Measurements from ENCODE around the gene COL24A1.

Gene COL24A1

GRCh38 chr1:85707990-85708828 lies 448.4 kb downstream of the COL24A1 start, which contains the start of gene ZNHIT6:
ZNHIT6 (minus strand) TSS chr1:85708433; CDS start chr1:85708284, 149 bp downstream.
- peak; percentile 77 for DNase-seq (ENCODE audit: low spot score)
- peak; percentile 3 for TF ChIP-seq CTCF (IDR thresholded peaks at IDR 0.05; ENCODE audit: extremely low read depth, insufficient read depth, missing control alignments)
- in situ Hi-C loops (cut with MboI; ENCODE audit: low pct_unique_long_range_greater_than_20kb, low sequenced_read_pairs, unreplicated experiment): no loop called here

- TF ChIP-seq CTCF (IDR thresholded peaks at IDR 0.05; ENCODE audit: extremely low read depth, insufficient read depth, missing control alignments): no peak
- in situ Hi-C loops (cut with MboI; ENCODE audit: low pct_unique_long_range_greater_than_20kb, low sequenced_read_pairs, unreplicated experiment): no loop called here
- DNase-seq (ENCODE audit: low spot score): no peak
Measured at GRCh38 chr1:85707267-85707989, 449.1 kb downstream of the COL24A1 start.

- no peak for DNase-seq (ENCODE audit: low spot score)
- in situ Hi-C loops (cut with MboI; ENCODE audit: low pct_unique_long_range_greater_than_20kb, low sequenced_read_pairs, unreplicated experiment): no loop called here
- TF ChIP-seq CTCF (IDR thresholded peaks at IDR 0.05; ENCODE audit: extremely low read depth, insufficient read depth, missing control alignments): no peak
Measured at GRCh38 chr1:85705940-85706339, 450.6 kb downstream of the COL24A1 start.

- no peak for TF ChIP-seq CTCF (IDR thresholded peaks at IDR 0.05; ENCODE audit: extremely low read depth, insufficient read depth, missing control alignments)
- in situ Hi-C loops (cut with MboI; ENCODE audit: low pct_unique_long_range_greater_than_20kb, low sequenced_read_pairs, unreplicated experiment): no loop called here
- no peak for DNase-seq (ENCODE audit: low spot score)
Measured at GRCh38 chr1:85700422-85700821, 456.1 kb downstream of the COL24A1 start.

GRCh38 chr1:85697895-85698294 lies 458.7 kb downstream of the COL24A1 start:
- DNase-seq (ENCODE audit: low spot score): no peak
- no peak for TF ChIP-seq CTCF (IDR thresholded peaks at IDR 0.05; ENCODE audit: extremely low read depth, insufficient read depth, missing control alignments)
- in situ Hi-C loops (cut with MboI; ENCODE audit: low pct_unique_long_range_greater_than_20kb, low sequenced_read_pairs, unreplicated experiment): loop anchor here (25.0 kb wide), 1 partner anchor 386 kb away; no protein-coding TSS in a partner anchor

GRCh38 chr1:85692730-85693314 lies 463.8 kb downstream of the COL24A1 start:
- peak; percentile 37 for TF ChIP-seq CTCF (IDR thresholded peaks at IDR 0.05; ENCODE audit: extremely low read depth, insufficient read depth, missing control alignments)
- in situ Hi-C loops (cut with MboI; ENCODE audit: low pct_unique_long_range_greater_than_20kb, low sequenced_read_pairs, unreplicated experiment): loop anchor here (25.0 kb wide), 1 partner anchor 381 kb away; no protein-coding TSS in a partner anchor
- DNase-seq (ENCODE audit: low spot score): peak; percentile 14

Data from GM13977 (cell line).